GM13976 (cell line): ENCODE results near the gene SEMA5A.

ENCODE experiments used
- DNase-seq: peaks from one replicate; pipeline ENCODE4 v3.0.0; 2012; ENCODE audit warnings: low spot score
- in situ Hi-C: fragments of 300-500 bp; cut with MboI; formaldehyde crosslinking; loops from one replicate; pipeline ENCODE4 v1.12.0; 2022; ENCODE audit warnings: low sequenced_read_pairs, mixed read lengths, inconsistent platforms; ENCODE audit not compliant: unreplicated experiment
- TF ChIP-seq, protein P1 (sequence below): IDR thresholded peaks from 2 replicates; pipeline ENCODE4 v1.5.1; 2012; ENCODE audit warnings: borderline replicate concordance, mild to moderate bottlenecking; ENCODE audit not compliant: insufficient read depth; ENCODE audit errors: extremely low read depth, missing control alignments, control extremely low read depth

The SEMA5A gene

GRCh38 chr5:9098990-9099389 lies 446.9 kb downstream of the SEMA5A start:
- TF ChIP-seq, protein P1, sequence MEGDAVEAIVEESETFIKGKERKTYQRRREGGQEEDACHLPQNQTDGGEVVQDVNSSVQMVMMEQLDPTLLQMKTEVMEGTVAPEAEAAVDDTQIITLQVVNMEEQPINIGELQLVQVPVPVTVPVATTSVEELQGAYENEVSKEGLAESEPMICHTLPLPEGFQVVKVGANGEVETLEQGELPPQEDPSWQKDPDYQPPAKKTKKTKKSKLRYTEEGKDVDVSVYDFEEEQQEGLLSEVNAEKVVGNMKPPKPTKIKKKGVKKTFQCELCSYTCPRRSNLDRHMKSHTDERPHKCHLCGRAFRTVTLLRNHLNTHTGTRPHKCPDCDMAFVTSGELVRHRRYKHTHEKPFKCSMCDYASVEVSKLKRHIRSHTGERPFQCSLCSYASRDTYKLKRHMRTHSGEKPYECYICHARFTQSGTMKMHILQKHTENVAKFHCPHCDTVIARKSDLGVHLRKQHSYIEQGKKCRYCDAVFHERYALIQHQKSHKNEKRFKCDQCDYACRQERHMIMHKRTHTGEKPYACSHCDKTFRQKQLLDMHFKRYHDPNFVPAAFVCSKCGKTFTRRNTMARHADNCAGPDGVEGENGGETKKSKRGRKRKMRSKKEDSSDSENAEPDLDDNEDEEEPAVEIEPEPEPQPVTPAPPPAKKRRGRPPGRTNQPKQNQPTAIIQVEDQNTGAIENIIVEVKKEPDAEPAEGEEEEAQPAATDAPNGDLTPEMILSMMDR = no peak
- in situ Hi-C loops = no loop called here
- no peak for DNase-seq

GRCh38 chr5:9094582-9094981 lies 451.3 kb downstream of the SEMA5A start:
- DNase-seq = no peak
- in situ Hi-C loops = no loop called here
- TF ChIP-seq, protein P1 = no peak

DNA sequence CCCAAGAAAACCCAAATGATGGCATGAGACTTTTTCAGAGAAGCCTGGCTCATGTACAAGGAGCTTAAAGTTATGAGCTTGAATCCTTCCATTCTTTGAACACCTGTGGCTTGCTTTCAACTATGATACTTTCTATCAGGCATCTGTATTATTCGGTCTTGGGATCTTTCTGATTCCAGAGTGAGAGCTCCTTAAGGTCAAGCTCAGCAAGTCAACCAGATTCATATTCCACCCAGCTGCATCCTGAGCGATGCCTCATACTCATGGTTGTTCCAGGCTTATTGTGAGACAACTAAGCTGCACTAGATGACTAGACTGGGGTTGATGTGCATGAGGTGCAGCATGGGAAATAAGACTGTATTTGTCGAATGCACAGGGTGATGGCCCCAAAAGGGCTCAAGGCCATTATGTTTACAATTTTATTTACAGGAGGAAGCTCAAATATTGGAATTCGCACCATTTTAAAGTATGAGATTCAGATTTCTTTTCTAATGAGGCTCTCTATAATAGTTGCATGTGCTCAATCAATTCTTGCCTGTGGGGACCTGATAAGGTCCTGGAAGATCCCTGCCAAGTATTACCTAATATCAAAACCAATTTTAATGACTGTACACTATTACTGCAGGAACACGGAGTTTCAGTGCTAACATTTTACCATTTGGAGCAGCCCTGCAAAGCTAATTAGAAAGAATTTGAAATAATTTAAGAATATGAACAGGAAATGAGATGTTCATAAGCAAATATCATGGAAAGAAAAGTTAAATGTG lies 453.8 kb downstream of the SEMA5A start:
- DNase-seq = no peak
- in situ Hi-C loops = no loop called here
- TF ChIP-seq, protein P1 = no peak

DNA sequence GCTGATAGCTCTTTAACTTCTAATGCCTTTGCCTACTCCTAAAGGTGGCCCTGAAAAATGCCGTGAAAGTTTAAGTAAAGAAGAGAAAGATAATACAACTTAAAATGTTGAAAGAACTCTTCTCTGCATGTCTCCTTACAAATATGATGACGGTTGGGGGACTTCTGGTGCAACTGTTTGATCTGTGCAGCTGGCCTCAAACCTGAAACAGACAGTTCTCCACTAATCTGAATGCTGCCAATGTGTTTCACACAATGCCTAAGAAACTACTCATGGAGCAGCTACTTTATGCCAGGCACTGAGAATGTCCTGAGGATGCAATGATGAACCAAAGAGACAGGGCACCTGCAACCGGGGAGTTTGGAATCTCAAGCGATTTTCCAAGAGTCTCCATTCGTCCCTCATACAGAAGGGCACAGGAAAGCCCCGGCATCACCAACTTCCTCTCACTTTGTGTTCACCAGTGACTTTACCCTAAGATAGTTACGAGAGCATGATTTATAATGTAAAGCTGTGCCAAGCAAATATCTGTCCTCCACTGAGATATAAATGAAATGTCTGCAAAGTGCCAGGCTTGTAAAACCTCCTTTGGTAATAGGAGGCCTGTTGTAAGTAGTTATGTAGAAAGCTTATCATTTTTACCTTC lies 455.4 kb downstream of the SEMA5A start:
- no peak for DNase-seq
- in situ Hi-C loops = no loop called here
- TF ChIP-seq, protein P1 = no peak

GRCh38 chr5:9089893-9090292 lies 456.0 kb downstream of the SEMA5A start:
- in situ Hi-C loops = no loop called here
- no peak for DNase-seq
- TF ChIP-seq, protein P1 = no peak

DNA sequence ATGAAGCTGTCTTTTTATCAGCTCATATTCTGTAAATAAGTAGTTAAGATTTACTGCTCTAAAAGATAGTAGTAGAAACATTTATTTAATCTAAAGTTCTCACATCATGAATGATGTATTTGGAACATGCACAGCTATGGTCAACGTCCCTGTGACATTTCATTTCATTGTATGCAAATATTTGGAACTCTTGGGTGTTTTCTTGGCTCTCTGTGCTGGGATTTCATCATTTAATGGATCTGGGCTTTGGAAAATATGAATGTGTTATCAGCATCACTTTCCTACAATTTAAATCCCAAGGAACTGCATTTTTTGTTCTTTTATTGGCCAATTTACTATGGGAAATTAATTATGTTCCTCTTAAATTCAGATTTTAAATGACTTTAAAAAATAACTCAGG lies 462.9 kb downstream of the SEMA5A start:
- DNase-seq = no peak
- in situ Hi-C loops = no loop called here
- TF ChIP-seq, protein P1 = no peak

GRCh38 chr5:9072701-9073100 lies 473.2 kb downstream of the SEMA5A start:
- TF ChIP-seq, protein P1 = no peak
- DNase-seq = no peak
- in situ Hi-C loops = no loop called here
